AML-193 (cell line): ENCODE data around the gene MMP17.

Source experiments
- DNase-seq, 2 experiments: peaks; one replicate each; lab custom pipeline; 2025; lab: John Stamatoyannopoulos, UW

MMP17 gene

GRCh38 chr12:131830914-131831571 is 2.9 kb downstream of the MMP17 start:
- no peak for DNase-seq

- DNase-seq = no peak
Measured at GRCh38 chr12:131831635-131832041, 3.4 kb downstream of the MMP17 start.

GRCh38 chr12:131832321-131833231 is 4.4 kb downstream of the MMP17 start:
- DNase-seq = no peak

GRCh38 chr12:131833288-131833895 is 5.2 kb downstream of the MMP17 start:
- no peak for DNase-seq

GRCh38 chr12:131833896-131834641 is 5.9 kb downstream of the MMP17 start:
- no peak for DNase-seq

GRCh38 chr12:131834798-131835615 is 6.8 kb downstream of the MMP17 start:
- no peak for DNase-seq

- DNase-seq = no peak
Measured at GRCh38 chr12:131835616-131836171, 7.5 kb downstream of the MMP17 start.

- DNase-seq = no peak
Measured at GRCh38 chr12:131836193-131836592, 8.0 kb downstream of the MMP17 start.

GRCh38 chr12:131836714-131837397 is 8.7 kb downstream of the MMP17 start:
- no peak for DNase-seq

- DNase-seq = no peak
Measured at GRCh38 chr12:131840643-131841416, 12.6 kb downstream of the MMP17 start.

GRCh38 chr12:131841547-131841946 is 13.4 kb downstream of the MMP17 start:
- DNase-seq = no peak

- DNase-seq = no peak
Measured at GRCh38 chr12:131842169-131842568, 14.0 kb downstream of the MMP17 start.

GRCh38 chr12:131843527-131843926 is 15.3 kb downstream of the MMP17 start:
- DNase-seq = no peak

GRCh38 chr12:131844140-131844539 is 15.9 kb downstream of the MMP17 start:
- DNase-seq = no peak

GRCh38 chr12:131844656-131845055 is 16.5 kb downstream of the MMP17 start:
- no peak for DNase-seq

GRCh38 chr12:131845121-131845520 is 16.9 kb downstream of the MMP17 start:
- no peak for DNase-seq

GRCh38 chr12:131847456-131847855 is 19.3 kb downstream of the MMP17 start:
- DNase-seq = no peak

GRCh38 chr12:131848753-131849152 is 20.6 kb downstream of the MMP17 start:
- DNase-seq = no peak

GRCh38 chr12:131849700-131850553 is 21.7 kb downstream of the MMP17 start:
- DNase-seq = no peak
